Pulmonary artery endothelial cell (primary cell): Measurements from ENCODE around the gene UNC13B. TPM values are rescaled to one million over a fixed set of nuclear protein-coding genes. Genes with fewer than 3 reads are reported as not detected.

Source experiments
- DNase-seq: peaks from one replicate; pipeline ENCODE4 v3.0.0-alpha.2; 2011; ENCODE audit warnings: low read depth, low spot score
- total RNA-seq: library from RNA; depleted of rRNA; stranded (reverse); fragments of >200 nt; gene quantifications from 2 replicates; pipeline ENCODE4 v1.2.3, GENCODE V29; 2014

UNC13B gene
- total RNA-seq, 1 donor from 2014 or later: 41.3 TPM

- peak; percentile 24 for DNase-seq
These were observed 111.2 kb downstream of the UNC13B start for GRCh38 chr9:35272989-35273388.

- DNase-seq: no peak
These were observed 111.8 kb downstream of the UNC13B start for GRCh38 chr9:35273591-35273990.

- DNase-seq: no peak
These were observed 113.2 kb downstream of the UNC13B start for GRCh38 chr9:35274993-35275392.

- DNase-seq: no peak
These were observed 115.3 kb downstream of the UNC13B start for GRCh38 chr9:35277171-35277520.

GRCh38 chr9:35277628-35278359 is 116.0 kb downstream of the UNC13B start:
- DNase-seq: peak; percentile 68

- DNase-seq: no peak
These were observed 118.1 kb downstream of the UNC13B start for GRCh38 chr9:35279946-35280345.

GRCh38 chr9:35280399-35280798 is 118.6 kb downstream of the UNC13B start:
- no peak for DNase-seq

GRCh38 chr9:35285731-35286130 is 123.9 kb downstream of the UNC13B start:
- DNase-seq: no peak

GRCh38 chr9:35286381-35286780 is 124.6 kb downstream of the UNC13B start:
- DNase-seq: no peak

GRCh38 chr9:35287987-35288632 is 126.3 kb downstream of the UNC13B start:
- DNase-seq: no peak

GRCh38 chr9:35288778-35289177 is 127.0 kb downstream of the UNC13B start:
- no peak for DNase-seq

- DNase-seq: no peak
These were observed 131.7 kb downstream of the UNC13B start for GRCh38 chr9:35293376-35293964.

- no peak for DNase-seq
These were observed 132.3 kb downstream of the UNC13B start for GRCh38 chr9:35294066-35294465.

- no peak for DNase-seq
These were observed 132.7 kb downstream of the UNC13B start for GRCh38 chr9:35294556-35294955.

GRCh38 chr9:35295369-35296036 is 133.7 kb downstream of the UNC13B start:
- no peak for DNase-seq

- no peak for DNase-seq
These were observed 141.8 kb downstream of the UNC13B start for GRCh38 chr9:35303567-35303966.

GRCh38 chr9:35306283-35306682 is 144.5 kb downstream of the UNC13B start:
- DNase-seq: no peak

- DNase-seq: no peak
These were observed 146.5 kb downstream of the UNC13B start for GRCh38 chr9:35308316-35308715.

- DNase-seq: no peak
These were observed 150.3 kb downstream of the UNC13B start for GRCh38 chr9:35311891-35312639.

- no peak for DNase-seq
These were observed 151.7 kb downstream of the UNC13B start for GRCh38 chr9:35313460-35313859.

GRCh38 chr9:35313916-35314315 is 152.1 kb downstream of the UNC13B start:
- DNase-seq: no peak

- no peak for DNase-seq
These were observed 156.9 kb downstream of the UNC13B start for GRCh38 chr9:35318741-35319140.
